HT-29 (cell line): ENCODE results near the gene MMAB. TPM values are rescaled to one million over a fixed set of nuclear protein-coding genes. Genes with fewer than 3 reads are reported as not detected.

Experiments
- DNase-seq: peaks from one replicate; pipeline ENCODE4 v3.0.0-alpha.2; 2015; ENCODE audit warnings: low spot score
- total RNA-seq: library from RNA; depleted of rRNA; stranded (reverse); fragments of >200 nt; shearing (Covaris generic); gene quantifications from 2 replicates; pipeline ENCODE4 v1.2.3, GENCODE V29; 2014

MMAB gene
- total RNA-seq, 1 experiment from 2014 or later: 83.5 TPM

DNA sequence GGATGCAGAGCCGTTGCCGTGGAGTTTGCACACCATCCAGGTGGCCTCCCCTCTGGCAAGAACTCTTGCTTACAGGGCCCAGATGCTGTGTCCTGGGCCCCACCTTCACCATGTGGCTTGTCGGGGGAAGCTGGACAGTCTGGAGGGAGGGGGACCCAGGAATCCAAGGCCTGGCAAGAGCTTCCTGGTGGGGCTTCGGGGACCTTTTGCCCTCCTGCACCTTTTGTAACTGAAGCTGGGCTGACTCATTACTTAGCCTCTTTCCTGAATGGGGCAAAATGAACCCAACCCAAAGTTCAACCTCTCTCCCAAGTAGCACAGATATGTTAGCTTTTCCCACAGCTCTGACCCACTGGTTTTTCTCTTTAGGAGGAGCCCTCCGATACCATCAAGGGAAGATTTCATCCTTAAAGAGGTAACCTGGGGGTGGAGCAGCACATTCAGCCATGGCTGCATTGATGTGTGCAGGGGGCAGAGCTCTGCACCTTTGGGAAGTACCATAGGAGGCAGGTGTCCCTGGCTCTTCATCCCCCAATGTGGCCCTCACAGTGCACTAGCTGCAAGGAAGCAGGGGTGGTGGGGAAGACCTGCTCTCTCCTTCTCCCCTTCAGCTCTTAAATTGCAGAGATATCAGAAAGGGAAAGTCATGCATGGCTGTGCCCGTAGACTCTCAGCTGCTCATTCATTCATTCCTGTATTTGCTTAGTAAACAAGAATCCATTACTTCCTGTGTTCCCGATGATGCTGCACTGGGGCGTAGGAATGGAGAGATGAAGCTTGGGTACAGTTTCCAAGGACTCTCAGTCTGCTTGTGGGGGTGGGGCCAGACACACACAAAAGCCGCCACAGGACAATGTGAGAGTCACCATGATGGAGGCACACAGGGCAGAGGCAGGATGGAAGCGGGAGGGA is 13.3 kb upstream of the MMAB start:
- DNase-seq: no peak

DNA sequence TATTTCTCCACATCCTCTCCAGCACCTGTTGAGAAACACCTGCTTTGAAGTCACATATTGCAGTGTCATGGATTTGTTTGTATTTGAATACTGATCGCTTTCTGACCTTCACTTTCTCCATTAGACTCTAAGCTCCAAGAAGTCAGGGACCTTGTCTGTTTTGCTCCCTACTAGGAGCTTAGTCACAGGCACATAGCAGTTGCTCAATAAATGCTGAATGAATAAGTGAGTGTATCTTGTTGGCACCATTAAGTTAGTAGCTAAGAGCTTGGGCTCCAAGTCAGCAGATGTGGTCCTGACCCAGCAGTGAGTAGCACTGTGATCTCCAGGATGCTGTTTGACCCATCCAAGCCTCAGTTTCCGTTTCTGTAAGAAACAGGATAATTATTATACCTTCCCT is 10.4 kb upstream of the MMAB start:
- DNase-seq: no peak

DNA sequence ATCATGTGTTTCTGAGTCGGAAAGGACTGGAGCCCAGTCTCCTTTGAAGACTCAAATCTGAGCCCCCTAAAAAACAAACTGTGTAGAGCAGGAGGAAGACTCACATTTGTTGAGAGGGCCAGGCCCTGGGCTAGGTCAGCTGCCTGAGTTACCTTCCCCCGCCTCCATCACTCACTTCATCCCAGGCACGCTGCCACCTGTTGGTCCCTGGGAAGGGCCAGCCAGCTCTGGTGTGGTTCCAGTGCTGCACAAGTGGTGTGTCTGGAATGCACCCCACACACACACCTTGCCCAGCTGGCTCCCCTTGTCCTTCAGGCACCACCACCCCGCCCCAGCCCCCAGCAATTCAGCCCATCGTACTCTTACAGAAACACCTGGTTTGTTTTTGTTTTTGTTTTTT is 9.3 kb upstream of the MMAB start:
- no peak for DNase-seq

DNA sequence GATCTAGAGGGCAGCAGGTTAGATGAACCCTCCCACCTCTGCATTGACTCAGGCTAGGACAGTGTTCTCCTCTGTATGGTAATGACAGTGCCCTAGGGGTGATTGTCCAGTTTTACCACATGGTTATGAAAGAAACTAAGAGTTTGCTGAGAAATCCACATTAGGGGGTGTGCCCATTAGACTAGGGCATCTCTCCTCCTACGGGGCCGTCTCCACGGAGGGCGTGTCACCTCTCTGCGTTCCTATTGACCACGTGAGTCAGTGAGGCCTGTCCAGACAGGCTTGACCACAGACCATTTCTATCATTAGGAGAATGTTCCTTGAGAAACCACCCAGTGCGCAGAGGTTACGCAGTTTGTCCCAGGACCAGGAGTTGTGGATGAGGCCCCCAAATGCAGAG is 8.6 kb upstream of the MMAB start:
- no peak for DNase-seq

DNA sequence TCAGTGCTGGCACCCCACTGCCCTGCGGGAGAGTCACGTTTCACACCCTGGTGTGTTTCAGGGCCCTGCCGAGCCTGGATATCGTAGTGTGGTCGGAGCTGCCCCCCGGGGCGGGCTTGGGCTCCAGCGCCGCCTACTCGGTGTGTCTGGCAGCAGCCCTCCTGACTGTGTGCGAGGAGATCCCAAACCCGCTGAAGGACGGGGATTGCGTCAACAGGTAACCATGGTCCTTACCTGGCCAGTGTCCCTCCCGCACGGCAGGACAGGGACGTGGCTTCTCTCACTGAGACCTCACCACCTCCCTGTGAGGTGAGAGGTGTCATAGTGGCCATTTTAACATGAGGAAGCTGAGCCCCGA is 8.0 kb upstream of the MMAB start:
- DNase-seq: no peak

DNA sequence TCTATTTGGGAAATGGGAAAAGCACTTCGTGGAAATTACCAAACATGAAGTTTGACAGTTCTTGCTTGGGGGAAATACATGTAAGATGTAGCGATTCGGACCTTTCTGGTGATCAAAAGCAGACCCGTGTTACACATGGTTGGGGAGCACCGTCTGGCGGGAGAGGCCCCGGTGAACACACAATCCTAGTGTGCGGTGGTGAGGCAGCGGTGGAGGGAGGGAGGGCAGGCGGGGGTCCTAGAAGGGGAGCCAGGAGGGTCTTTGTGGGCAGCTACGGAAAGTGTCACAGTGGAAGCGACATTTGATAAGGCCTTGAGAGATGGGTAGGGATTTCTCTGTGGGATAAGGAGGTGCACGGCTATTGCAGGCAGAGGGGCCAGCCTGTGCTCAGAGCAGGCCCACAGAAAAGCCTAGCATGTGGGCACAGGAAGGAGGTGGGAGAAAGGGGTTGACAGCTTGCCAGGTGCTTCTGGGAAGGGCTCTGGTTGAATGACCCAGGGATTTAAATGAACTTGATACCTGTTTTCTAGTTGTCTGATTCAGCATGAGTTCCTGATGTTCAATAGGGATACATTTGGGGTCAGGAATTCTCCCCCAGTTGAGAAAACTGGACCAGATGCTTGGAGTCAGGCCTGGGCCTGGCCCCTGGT is 7.5 kb upstream of the MMAB start:
- DNase-seq: no peak

DNA sequence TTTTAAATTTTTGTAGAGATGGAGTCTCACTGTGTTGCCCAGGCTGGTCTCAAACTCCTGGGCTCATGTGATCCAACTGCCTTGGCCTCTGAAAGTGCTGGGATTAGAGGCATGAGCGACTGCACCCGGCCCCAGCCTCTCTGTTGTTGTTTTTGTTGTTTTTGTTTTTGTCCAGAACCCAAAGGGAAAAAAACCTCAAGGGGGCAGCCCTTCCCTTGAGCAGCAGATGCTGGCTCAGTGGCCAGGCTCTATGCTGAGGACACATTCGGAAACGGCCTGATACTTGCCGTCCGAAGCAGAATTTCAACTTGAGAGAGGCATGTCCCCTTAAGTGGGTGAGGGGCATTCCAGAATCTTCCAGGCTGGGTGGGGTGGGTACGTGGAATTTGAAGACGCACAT is 7.0 kb upstream of the MMAB start:
- no peak for DNase-seq

DNA sequence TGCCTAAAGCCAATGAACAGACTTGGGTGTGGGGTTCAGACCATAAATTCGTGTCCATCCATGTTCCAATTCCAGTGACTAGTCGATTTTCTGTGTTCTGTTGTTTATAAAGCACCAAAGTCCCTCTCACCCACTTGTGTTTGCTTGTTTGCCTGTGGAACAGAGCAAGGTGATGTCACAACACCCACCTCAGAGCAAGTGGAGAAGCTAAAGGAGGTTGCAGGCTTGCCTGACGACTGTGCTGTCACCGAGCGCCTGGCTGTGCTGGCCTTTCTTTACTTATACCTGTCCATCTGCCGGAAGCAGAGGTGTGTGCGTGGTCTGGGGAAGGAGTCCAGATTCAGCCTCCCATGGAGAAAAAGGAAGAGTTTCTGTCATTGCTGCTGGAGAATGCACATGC is 6.3 kb upstream of the MMAB start:
- no peak for DNase-seq

DNA sequence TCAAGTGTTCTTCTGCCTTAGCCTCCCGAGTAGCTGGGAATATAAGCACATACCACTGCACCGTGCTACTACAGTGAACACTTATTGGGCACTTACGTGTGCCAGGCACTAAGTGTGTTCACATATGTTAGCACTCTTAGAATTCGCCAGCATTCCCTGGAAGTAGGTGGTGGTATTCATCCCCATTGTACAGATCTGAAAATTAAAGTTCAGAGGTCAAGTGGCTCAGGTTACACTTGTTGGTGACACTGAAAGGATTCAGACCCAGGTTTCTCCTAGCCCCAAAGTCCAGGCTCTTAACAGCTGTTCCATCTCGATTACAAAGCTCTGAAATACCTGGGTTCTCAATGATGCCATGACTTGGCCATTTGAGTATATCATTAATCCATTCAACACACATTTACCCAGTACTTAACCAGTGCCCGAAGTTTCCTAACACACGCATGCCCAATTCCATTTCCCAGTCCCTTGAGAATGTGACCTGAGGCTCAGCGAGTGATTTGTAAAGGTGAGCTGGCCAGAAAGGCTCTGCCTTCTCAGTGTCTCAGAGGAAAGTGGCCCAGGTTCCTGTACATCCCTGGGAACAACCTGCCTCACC is 5.1 kb upstream of the MMAB start:
- DNase-seq: no peak

DNA sequence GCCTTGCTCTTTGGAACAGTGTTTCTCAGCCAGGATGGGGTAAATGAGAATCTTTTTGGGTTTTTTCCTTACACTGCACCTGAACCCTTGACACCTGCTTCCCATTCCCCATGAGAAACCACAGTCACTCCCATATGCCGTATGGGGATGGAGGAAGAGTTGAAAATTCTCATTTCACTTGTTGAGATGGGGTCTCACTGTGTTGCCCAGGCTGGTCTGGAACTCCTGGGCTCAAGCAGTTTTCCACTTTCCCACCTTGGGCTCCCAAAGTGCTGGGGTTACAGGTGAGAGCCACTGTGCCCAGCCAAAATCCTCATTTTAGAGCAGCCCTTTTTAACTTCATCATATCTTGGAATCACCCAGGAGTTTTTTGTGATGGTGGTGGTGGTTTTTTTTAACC is 4.0 kb upstream of the MMAB start:
- DNase-seq: no peak

DNA sequence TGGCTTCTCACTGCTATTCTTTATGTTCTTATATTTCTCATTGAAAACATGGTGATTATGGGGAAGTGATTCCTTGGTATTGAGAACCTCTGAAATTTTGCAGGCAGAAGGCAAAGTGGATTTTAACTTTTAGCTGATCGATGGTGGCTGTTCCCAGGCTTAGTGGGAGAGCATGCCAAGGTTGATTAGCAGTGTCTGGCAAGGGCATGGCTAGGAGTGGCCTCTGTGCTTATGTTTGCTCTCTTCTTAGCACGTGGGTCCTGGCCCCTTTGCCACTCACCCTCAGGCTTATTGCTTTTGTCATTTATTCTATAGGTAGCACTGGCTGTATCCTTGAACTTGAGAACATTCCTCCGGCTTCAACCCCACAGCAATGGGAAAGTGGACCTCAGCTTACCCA is 2.4 kb upstream of the MMAB start:
- DNase-seq: no peak

DNA sequence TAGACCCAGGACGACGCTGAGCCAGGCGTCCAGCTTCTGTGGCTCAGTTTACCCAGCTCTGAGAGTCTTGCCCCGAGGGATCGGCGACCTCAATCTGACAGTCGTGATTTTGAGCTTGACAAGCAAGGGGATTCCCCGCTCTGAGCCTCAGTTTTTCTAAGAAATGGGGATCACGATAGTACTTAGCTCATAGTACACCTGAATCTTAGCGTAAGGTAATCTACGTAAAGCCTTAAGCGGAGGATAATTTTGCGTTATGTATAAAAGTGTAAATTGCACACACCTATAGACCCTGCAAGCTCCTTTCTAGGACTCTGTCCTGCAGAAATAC is 575 bp upstream of the MMAB start:
- peak; percentile 10 for DNase-seq

DNA sequence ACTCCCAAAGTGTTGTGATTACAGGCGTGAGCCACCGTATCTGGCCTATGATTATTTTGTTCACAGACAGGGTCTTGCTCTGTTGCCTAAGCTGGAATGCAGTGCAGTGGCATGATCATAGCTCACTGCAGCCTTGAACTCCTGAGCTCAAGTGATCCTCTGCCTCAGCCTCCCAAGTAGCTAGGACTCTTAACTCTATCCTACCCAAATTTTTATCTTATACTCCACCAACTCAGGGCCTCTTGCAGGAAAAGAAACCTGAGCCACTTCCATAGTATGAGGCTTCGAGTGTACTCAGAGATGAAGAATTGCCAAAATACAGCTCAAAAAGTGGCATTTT is 828 bp downstream of the MMAB start:
- DNase-seq: no peak

DNA sequence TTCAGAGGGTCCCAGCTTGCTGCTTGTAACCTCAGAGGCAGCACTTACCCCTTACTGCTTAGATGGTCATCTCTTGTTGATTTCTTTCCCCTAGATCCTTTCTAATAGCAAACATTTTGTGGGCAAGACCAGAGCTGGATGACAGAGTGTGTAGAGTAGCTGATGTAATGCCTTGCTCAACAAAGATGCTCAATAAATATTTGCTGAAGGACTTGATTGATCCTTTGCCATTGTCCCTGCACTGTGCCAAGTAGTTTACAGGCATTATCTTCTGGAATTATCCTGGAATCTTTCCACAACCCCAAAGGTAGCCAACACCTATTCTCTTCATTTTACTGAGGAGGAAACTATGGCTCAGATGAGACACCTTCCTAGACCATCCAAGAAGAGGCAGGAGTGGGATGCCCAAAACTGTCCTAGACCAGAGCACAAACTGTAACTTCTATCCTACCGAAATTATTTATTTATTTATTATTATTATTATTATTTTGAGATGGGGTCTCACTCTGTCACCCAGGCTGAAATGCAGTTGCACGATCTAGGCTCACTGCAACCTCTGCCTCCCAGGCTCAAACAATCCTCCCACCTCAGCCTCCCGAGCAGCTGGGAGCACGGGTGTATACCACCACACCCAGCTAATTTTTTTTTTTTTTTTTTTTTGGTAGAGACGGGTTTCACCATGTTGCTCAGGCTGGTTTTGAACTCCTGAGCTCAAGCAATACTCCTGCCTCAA is 1.4 kb downstream of the MMAB start:
- no peak for DNase-seq

DNA sequence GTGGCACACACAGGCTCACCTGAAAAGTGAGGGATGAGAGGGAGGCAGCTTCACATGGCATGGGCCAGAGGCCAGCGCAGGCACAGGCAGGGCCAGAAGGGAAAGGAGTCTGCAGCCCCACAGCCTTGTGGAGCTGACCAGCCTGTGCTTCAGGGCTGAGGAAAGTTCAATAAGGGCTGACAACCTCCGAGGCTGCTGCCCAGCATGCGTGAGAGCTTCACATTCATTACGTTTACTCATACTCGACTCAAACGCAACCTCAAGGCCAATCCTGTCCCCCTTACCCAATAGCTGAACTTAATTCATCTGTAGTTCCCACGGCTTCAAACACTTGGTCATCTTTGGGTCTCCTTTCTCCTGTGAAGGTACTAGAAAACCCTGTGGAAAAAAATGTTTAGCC is 4.8 kb downstream of the MMAB start:
- no peak for DNase-seq

DNA sequence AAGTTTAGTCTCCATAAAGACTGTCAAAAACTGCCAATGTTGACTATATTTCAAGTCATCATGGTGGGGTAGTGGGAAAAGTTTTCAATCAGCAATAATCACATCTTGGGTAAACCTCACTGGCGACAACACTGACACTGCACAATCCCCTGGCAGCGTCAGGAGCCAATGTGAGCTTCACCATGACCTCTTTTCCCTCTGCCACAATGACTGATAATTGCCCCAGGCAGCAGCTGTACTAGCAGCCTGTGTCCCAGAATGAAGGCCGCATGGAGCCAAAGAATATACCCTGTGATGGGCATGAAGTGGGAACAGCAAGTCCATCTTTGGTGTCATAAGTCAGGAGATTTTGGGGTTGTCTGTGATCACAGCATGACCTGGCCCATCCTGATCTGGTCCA is 5.3 kb downstream of the MMAB start:
- no peak for DNase-seq

DNA sequence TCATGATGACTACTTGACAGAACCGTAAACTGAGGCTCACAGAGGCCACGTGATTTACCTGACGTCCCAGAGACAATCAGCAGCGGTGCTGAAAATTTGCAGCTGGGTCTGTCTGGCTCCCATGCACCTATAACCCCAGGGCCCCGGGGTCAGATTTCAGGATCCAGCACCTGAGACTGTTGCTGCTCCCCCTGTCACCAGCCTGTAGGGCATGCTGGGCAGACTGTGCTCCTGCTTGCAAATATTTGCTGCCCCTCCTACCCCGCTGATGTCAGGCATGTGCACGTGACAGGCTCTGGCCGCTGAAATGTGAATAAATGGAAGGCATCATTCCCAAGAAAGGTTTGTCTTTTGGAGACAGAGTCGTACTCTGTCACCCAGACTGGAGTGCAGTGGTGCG is 6.0 kb downstream of the MMAB start:
- DNase-seq: no peak

DNA sequence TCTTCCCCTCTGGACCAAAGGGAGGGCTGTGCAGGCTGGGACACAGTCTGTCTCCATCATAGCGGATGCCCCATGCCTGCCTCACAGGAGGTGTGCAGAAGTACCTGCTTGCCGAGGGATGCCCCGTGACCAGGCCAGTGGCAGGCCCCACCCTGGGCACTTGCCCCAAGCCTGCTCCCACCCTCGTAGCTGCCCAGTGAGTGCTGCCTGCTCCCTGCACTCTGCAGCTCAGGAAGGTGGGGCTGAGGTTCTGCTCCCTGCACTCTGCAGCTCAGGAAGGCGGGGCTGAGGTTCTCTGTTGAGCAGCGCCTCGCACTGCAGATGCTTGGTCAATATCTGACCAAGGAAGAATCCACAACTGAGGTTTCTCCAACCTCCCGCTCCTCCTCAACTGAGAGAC is 6.9 kb downstream of the MMAB start:
- no peak for DNase-seq

DNA sequence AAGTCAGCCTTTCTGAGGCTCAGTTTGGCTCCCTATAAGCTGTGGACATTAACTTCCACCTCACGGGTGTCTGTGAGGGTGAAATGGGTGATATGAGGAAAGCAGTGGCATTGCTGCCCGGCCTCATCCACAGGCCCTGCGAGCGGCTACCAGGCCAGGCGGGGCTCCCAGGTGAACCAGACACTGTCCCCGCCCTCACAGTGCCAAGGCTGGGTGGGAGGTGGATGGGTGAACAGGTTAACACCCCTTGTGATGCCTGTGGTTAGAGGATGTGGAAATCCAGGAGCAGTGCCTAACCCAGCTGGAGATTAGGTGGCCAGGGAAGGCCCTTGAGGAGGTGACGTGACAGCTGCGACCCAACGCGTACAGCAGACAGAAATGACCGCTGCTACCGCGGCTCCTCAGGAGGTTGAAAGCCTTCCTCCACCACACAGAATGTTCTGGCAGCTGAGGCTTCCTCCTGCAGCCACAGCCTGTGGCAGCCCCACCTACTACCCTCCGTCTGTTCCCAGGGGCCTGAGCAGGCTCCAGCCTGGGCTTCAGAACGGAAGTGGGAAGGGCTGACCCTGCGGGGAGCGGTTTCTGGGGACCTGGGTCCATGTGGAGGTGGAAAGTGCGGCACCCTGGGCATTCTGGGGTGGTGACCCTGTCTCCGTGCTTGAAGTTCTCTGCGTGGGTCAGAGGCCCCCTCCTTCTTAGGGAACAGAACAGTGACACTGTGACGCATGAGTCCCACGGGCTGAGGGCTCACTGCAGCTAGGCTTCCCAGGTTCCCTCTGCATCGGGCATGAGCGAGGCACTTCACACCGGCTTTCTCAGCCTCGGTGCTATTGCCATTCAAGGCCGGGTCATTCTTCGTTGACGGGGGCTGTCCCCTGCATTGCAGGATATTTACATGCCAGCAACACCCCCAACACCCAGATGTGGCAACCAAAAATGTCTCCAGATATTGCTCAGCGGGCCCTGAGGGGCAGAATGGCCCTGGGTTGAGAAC is 9.7 kb downstream of the MMAB start:
- no peak for DNase-seq

DNA sequence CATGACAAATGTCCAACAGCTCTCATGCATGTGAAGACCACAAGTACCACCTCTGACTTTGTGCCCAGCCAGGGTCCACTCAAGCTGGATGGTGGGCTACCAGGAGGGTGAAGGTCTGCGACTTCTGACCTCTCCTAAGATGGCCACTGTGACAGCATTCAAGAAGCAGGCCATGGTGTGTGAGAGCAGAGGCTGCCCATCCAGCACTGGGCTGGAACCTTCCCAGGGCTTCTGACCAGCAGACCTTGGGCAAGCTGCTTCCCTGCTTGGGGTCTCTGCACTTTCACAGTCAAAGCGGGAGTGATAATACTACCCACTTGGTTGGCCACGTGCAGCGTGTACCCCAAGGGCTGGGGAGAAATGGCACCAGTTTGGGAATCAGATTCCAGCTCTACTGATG is 10.4 kb downstream of the MMAB start:
- no peak for DNase-seq

DNA sequence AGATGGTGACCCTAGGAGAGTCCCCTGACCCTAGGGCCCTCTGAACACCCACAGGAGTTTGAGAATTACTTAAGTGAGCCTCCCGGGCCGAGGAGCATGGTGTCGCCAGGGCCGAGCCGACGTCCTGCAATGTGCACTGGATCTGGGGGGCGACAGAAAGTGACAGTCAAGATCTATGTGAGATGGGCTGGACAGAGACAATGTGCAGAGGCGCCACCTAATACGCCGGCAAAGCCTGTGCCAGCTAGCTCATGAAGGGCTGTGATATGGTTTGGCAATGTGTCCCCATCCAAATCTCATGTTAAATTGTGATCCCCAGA is 11.6 kb downstream of the MMAB start:
- DNase-seq: no peak
